Measurements from ENCODE around the gene ARHGAP45.

DNA sequence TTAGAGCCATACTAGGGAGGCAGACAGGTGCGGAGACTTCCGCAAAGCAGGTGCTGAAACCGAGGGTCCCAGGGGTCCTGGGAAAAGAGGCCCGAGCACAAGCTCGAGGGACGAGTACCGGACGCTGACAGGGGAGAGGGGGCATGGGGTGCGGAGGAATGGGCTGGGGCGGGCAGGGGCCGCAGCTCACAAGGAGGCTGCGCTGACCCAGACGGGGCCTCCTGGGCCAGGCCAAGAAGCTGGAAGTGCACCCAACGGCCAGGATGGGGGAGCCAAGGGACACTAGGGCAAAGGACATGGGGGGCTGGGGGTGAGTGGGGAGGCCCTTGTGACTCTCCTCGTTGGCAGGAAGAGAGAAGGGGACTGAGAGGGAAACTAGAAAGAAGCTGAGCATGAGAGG lies 26.4 kb downstream of the ARHGAP45 start:
- TF ChIP-seq, protein P1, sequence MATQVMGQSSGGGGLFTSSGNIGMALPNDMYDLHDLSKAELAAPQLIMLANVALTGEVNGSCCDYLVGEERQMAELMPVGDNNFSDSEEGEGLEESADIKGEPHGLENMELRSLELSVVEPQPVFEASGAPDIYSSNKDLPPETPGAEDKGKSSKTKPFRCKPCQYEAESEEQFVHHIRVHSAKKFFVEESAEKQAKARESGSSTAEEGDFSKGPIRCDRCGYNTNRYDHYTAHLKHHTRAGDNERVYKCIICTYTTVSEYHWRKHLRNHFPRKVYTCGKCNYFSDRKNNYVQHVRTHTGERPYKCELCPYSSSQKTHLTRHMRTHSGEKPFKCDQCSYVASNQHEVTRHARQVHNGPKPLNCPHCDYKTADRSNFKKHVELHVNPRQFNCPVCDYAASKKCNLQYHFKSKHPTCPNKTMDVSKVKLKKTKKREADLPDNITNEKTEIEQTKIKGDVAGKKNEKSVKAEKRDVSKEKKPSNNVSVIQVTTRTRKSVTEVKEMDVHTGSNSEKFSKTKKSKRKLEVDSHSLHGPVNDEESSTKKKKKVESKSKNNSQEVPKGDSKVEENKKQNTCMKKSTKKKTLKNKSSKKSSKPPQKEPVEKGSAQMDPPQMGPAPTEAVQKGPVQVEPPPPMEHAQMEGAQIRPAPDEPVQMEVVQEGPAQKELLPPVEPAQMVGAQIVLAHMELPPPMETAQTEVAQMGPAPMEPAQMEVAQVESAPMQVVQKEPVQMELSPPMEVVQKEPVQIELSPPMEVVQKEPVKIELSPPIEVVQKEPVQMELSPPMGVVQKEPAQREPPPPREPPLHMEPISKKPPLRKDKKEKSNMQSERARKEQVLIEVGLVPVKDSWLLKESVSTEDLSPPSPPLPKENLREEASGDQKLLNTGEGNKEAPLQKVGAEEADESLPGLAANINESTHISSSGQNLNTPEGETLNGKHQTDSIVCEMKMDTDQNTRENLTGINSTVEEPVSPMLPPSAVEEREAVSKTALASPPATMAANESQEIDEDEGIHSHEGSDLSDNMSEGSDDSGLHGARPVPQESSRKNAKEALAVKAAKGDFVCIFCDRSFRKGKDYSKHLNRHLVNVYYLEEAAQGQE (IDR thresholded peaks at IDR 0.05; ENCODE audit: insufficient read depth in 1 of 2, low read depth in 2 of 2, low read length in 2 of 2): no peak
- no peak for TF ChIP-seq POLR2AphosphoS5 (IDR thresholded peaks at IDR 0.05; ENCODE audit: low read depth, low read length)
- TF ChIP-seq SIN3A (IDR thresholded peaks at IDR 0.05; ENCODE audit: borderline replicate concordance, insufficient read depth, low read length): no peak
- no peak for TF ChIP-seq FOXP2 (optimal IDR thresholded peaks at IDR 0.05; ENCODE audit: borderline replicate concordance, extremely low read depth, extremely low read length, insufficient read depth)
